AG09309 (cell line): Measurements from ENCODE around the gene APBA2.
A peak's percentile ranks its signal among the peaks of the same experiment; 100 is the strongest.

Experiments
- DNase-seq: peaks from one replicate; pipeline ENCODE4 v3.0.0-alpha.2; 2010; ENCODE audit warnings: low read depth
- H3K4me3 ChIP-seq: 2 replicates; pipeline ENCODE4 v1.5.1; 2011; ENCODE audit warnings: mild to moderate bottlenecking, low read depth, low read length, moderate library complexity; ENCODE audit not compliant: control insufficient read depth
- TF ChIP-seq, protein P1 (sequence below): IDR thresholded peaks from 2 replicates; pipeline ENCODE4 v1.5.1; 2011; ENCODE audit warnings: mild to moderate bottlenecking, low read depth, low read length, inconsistent platforms; ENCODE audit not compliant: insufficient read depth, control insufficient read depth; ENCODE audit errors: missing control alignments

The APBA2 gene

DNA sequence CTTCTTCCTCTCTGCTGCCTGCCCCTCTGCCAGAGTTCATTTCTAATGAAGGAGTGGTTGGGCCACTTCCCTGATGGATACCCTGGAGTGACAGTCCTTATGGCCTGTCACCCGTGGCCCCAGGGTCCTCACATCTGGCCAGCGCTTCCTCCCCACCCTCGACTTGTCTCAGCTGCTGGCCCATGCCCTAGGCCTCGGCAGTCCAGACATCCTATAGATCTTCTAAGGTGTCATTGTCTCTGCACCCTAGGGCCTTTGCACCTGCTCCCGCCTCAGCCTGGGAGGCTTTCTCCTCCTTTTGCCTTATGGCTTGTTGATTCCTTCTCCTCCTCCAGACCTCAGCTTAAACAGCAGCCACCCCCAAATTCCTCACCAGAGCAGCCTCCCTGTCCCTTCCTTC is 202.9 kb downstream of the APBA2 start:
- no peak for DNase-seq
- no peak overlapping the region for H3K4me3 ChIP-seq
- TF ChIP-seq, protein P1, sequence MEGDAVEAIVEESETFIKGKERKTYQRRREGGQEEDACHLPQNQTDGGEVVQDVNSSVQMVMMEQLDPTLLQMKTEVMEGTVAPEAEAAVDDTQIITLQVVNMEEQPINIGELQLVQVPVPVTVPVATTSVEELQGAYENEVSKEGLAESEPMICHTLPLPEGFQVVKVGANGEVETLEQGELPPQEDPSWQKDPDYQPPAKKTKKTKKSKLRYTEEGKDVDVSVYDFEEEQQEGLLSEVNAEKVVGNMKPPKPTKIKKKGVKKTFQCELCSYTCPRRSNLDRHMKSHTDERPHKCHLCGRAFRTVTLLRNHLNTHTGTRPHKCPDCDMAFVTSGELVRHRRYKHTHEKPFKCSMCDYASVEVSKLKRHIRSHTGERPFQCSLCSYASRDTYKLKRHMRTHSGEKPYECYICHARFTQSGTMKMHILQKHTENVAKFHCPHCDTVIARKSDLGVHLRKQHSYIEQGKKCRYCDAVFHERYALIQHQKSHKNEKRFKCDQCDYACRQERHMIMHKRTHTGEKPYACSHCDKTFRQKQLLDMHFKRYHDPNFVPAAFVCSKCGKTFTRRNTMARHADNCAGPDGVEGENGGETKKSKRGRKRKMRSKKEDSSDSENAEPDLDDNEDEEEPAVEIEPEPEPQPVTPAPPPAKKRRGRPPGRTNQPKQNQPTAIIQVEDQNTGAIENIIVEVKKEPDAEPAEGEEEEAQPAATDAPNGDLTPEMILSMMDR, result no peak

GRCh38 chr15:29089731-29090616 is 204.2 kb downstream of the APBA2 start:
- TF ChIP-seq, protein P1, result no peak
- DNase-seq, result no peak
- H3K4me3 ChIP-seq, result no peak overlapping the region

- H3K4me3 ChIP-seq, result no peak overlapping the region
- TF ChIP-seq, protein P1, result peak; percentile 78
- DNase-seq, result no peak
Observed at GRCh38 chr15:29090617-29091466, 205.1 kb downstream of the APBA2 start.

DNA sequence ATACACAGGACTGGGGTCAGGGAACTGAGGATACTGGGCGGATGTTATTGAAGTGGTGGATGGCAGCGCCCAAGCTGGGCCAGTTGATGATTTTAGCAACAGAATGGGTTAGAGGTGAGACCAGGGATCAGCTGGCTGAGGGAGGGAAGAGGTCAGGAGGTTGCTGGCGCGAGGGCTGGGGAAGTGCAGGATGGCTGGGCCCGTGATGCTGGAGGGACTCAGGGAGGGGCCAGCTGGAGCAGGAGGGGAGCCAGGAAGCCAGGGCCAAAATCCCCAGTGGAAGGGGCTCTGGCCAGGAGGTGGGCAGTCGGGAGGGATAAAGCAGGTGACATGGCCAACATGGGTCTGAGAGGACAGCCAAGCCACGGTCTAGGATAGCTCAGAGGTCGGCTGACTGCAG is 205.9 kb downstream of the APBA2 start:
- no peak overlapping the region for H3K4me3 ChIP-seq
- TF ChIP-seq, protein P1, result no peak
- DNase-seq, result no peak

- TF ChIP-seq, protein P1, result no peak
- H3K4me3 ChIP-seq, result no peak overlapping the region
- DNase-seq, result no peak
Observed at GRCh38 chr15:29092376-29093064, 206.7 kb downstream of the APBA2 start.

- H3K4me3 ChIP-seq, result no peak overlapping the region
- no peak for DNase-seq
- TF ChIP-seq, protein P1, result no peak
Observed at GRCh38 chr15:29093065-29093435, 207.3 kb downstream of the APBA2 start.
